Measurements from ENCODE around the gene ITIH3.

ITIH3 gene

DNA sequence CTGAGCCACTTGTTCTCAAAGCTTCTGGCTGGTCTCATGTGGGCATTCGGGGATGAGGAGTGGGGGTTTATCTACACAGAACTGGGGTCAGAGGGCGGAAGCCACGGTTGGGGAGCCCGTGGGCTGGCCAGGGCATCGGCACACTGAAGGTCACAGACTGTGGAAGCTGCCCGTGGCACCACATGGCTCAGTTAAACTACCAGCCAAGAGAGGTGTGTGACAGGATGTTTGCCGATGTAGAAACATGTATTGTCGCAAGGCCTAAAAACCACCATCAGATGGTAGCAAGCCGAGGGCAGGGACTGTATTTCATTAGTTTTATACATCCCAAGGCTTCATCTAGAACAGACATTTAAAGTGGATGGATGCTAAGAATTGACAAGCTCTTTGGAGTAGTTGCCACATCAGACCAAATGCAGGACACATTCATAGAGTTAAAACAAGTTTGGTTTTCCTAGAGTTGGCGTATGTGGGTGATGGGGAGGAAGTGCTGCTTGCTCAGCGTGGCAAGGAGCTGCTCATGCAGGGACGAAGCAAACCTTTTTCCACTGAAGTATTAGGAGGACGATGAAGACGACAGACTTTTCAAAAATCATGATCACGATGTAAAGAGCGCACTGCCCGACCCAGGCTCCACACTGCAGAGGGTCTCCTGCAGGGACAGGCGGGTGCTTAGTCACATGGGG is 49.8 kb downstream of the ITIH3 start:
- no peak for DNase-seq (ENCODE audit: low read depth)

DNA sequence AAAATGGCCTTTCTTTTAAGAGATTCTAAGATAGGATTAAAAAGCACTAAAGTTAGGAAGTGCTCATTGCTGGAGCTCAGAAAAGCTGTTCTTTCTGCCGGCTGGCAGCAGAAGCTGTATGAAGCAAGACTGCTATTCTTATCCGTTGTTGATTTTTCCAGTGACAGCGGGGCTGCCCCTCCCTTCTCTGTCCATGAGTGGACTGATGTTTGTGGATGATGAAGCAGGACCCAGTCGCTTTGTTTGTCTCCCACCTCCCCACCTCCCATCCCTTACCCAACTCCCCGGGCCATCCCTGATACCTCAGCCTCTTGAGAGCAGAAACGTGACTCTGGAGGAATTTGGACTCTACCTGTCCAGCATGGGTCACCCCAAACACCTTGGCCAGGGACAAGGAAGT is 50.6 kb downstream of the ITIH3 start:
- no peak for DNase-seq (ENCODE audit: low read depth)

DNA sequence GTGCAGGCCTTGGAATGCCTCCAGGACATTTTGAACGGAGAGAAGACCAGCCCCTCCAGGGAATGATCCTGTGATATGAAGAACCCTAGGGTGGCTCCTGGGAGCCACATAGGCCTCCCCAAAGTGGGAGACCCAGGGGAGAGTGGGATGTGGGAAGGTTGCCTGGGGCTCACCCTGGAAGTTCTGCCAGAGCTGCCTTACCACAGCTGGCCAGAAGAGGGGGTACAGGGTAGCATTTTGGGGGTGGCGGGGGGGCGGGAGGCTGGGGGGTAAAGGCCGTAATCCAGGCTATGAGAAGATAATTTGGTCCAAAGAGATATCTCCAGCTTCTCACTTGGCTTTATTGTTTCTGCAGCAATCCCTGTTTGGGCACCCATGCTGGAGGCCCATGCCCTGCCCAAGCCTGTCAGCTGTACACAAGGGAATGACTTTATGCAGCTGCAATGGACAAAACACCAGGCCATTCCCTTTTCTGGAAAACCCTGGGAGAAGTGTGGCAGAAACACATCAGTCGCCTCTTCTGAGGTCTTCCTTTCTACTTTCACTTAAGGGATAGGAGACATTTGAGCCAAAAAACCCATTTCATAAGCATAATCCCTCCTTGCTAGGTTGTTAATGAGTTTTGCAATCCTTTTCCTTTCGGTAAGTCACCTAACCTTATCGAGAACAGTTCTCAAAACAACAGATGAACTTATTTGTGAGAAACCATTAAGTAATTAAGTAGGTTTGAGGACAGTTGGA is 51.3 kb downstream of the ITIH3 start:
- DNase-seq (ENCODE audit: low read depth) = no peak

DNA sequence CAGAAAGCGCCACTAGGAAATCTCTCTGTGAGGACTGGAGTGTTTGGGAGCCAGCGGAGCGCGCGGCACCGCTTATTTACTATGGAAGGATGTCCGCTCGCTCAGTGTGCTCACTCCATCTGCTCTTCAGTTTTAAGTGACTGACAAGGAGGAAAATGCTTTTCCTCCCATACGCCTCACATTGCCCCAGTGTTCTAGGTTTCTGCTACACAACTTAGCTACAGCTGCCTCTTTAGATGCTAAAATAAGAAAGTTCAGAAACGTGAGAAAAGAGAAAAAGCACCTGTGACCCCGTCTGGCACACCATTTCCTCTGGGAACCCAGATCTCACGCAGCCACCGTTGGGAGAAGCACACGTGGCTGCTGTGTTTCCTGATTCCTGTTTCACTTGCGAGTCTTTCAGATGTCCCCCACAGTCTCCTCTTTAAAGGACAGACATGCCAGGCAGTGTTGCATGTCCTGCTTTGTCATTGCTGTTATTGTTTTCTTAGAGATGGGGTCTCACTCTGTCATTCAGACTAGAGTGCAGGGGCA is 51.9 kb downstream of the ITIH3 start:
- no peak for DNase-seq (ENCODE audit: low read depth)

DNA sequence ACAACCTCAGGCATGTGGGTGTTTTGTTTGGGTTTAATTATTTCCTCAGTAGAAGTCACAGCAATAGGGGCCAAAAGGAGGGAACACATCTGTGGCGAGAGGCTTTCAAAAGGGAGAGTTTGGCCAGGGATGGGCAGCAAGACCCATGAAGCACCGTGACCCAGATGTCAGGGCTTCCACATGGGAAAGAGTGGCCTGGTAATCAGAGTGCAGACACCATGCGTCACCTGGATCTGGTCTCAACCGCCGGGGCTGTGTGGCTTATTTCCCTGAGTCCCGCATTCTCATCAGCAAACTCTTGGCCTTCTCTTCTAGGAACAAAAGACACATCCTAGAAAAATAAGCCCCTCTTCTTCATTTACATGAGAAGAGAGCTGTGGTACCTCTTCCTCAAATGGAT is 52.6 kb downstream of the ITIH3 start:
- no peak for DNase-seq (ENCODE audit: low read depth)

DNA sequence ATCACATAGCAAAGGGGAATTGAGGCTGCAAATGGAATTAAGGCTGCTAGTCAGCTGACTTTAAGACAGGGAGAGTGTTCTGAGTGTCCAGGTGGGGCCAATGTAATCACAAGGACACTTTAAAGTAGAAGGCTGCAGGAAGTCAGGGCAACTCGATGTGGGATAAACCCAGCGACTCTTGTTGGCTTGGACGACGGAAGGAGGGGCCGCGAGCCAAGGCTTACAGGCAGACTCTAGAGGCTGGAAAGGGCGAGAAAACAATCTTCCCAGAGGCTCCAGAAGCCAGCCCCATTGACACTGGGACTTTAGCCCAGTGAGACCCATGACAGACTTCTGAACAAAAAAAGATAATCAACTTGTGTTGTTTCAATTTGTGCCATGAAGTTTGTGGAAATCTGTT is 53.1 kb downstream of the ITIH3 start:
- DNase-seq (ENCODE audit: low read depth) = no peak

DNA sequence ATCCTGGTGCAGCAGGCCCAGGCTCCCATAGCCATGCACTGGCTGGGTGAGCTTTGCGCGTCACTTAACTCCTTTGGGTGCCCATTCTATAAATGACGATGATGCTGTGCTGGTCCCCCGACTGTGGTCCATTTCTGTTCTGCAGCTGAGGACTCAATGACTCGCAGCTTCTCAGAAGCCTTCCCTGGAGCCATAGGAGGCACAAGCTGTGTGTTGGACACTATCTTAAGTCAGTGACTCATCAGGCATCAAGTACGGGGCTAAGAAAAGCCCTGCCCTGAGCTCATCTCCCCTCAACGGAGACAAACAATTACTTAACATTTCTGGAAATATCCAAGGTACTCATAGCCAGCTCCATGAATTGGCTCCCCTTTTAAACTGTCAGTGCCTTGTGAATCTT is 54.0 kb downstream of the ITIH3 start:
- DNase-seq (ENCODE audit: low read depth) = no peak

DNA sequence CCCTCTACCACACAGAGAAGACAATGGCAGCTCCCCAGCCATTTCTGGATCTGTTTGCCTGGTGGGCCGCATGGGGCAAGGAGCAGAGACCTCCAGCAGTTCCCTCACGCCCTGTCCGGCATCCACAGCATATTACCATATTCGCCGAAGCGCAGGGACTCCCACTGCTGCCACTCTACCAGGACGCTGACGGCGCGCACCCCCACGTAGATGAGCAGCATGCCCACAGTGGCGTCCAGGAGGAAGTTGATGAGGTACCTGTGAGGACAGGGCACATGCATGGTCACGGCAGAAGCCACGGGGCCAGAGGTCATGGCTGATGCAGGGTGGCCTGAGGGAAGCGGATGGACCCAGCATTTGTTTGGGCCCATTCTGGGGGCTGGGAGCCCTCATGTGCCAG is 55.1 kb downstream of the ITIH3 start:
- DNase-seq (ENCODE audit: low read depth) = no peak

DNA sequence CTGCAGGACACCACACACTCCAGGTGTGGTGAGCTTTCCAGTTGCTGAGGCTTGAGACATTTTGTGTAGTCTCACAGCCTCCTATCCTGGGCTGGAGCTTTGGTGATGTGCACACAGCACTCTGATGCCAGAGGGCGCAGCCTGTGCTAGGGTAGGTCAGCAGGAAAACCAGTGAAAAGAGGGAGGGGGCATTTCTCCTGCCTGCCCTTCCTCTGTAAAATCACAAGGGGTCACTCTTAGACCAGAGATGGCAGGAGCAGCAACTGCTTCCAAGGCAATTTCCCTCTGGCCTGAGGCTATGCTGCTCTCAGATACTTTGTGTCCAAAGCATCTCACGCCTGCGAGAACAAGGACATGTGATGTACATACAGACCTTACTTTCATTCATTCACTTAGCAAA is 56.8 kb downstream of the ITIH3 start:
- no peak for DNase-seq (ENCODE audit: low read depth)

DNA sequence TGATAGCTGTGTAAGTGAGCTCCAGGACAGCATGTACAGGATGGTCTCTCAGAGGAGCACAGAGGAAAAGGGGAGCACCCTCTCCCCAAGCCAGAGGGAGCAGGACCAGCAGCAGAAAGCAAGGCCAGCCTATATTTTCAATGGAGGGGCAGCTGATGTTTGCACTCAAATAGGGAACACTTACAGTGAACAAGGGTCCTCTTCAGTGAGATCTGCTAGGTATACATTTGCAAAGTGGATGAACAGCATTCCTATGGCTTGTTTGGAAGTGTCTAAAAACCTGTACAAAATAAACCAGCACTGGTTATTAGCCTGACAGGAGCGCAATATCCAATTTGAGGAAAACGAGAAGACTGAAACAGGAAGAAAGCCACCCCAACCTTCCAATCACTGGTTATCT is 57.8 kb downstream of the ITIH3 start:
- no peak for DNase-seq (ENCODE audit: low read depth)

DNA sequence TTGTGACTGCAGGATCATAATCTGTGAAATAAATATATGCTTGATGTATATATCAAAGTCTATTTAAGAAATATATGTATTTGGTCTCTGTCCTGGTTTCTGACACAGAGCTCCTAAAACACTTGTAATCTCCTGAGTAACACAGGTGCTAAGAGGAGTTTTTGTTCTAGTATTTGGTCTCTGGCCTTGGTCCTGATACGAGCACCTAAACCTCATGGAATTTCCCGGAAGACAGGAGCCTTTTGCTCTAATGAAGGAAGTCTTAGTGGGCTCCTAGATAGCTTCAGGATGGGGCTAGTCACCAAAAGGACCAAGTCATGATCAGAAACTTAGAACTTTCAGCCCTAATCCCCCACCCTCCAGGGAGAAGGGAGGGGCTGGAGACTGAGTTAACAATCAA is 59.4 kb downstream of the ITIH3 start:
- no peak for DNase-seq (ENCODE audit: low read depth)

DNA sequence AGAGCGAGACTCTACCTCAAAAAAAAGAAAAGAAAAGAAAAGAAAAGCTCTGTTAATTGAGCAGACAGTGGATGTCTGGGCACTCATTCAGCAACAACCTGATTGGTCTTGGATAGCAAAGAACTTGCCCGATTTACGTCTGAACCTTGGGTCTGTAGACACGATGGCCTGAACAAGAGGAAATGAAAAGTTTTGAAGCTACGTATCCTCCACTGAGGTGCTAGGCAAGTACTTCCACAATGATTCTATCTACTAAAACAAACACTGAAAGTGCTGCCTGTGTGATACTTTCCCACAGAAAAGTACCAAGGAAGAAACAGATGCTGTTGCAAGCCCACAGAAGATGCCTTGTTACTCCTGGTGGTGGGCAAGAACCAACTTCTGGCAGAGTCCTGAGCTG is 62.1 kb downstream of the ITIH3 start:
- no peak for DNase-seq (ENCODE audit: low read depth)

DNA sequence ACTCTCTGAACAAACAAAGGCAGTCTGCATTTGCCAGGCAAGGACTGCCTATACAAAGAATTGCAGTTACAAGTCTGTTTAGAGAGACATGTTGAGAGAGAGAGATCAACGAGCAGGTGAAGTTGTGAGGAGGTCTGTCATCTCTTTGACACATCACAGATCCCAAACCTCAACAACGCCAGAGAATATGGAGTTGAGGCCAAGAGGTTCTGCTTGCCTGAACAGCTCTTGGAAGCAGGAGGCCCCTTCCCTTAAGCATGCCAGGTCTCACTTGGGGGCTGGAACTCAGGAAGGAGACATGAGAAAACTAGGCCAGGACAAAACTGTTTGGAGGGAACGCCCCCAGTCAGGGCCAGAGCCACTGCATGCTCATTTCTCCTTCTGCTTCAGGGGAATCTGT is 62.5 kb downstream of the ITIH3 start:
- DNase-seq (ENCODE audit: low read depth) = no peak

DNA sequence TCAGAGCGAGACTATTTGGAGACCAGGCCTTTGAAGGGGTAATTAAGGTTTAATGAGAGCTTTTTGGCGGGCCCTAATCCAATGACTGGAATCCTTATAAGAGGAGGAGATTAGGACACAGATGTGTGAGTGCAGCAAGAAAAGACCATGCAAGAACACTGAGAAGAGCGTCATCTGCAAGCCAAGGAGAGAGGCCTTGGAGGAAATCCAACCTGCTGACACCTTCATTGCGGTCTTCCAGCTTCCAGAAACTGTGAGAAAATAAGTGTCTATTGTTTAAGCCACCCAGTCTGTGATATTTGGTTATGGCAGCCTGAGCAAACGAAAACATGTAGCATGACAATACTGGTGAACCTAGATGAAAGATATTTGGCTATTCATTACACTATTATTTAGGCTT is 63.3 kb downstream of the ITIH3 start:
- DNase-seq (ENCODE audit: low read depth) = no peak

Measured in T-helper 22 cell (primary cell).